AG10803 (cell line): ENCODE data around the gene FCN3.

ENCODE experiments used
- DNase-seq: peaks from one replicate; pipeline ENCODE4 v3.0.0; 2010; ENCODE audit warnings: low read depth
- H3K4me3 ChIP-seq: 2 replicates; pipeline ENCODE4 v1.5.1; 2011; ENCODE audit warnings: mild to moderate bottlenecking, low read length, control low read depth
- CTCF ChIP-seq: conservative IDR thresholded peaks from 2 replicates; pipeline ENCODE4 v1.5.1; 2011; ENCODE audit warnings: mild to moderate bottlenecking, low read length, control low read depth, inconsistent platforms

The FCN3 gene

GRCh38 chr1:27349784-27350662 lies 24.6 kb downstream of the FCN3 start:
- peak; percentile 55 for DNase-seq
- H3K4me3 ChIP-seq = peak overlapping the region; percentile 31
- no peak for TF ChIP-seq CTCF

GRCh38 chr1:27348861-27349783 lies 25.5 kb downstream of the FCN3 start:
- DNase-seq = no peak
- no peak for TF ChIP-seq CTCF
- peak overlapping the region; percentile 31 for H3K4me3 ChIP-seq

GRCh38 chr1:27346991-27347624 lies 27.5 kb downstream of the FCN3 start:
- H3K4me3 ChIP-seq = no peak overlapping the region
- DNase-seq = no peak
- TF ChIP-seq CTCF = no peak

- H3K4me3 ChIP-seq = no peak overlapping the region
- no peak for DNase-seq
- no peak for TF ChIP-seq CTCF
These were observed 28.3 kb downstream of the FCN3 start for GRCh38 chr1:27346357-27346756.

GRCh38 chr1:27345272-27345671 lies 29.4 kb downstream of the FCN3 start:
- TF ChIP-seq CTCF = no peak
- DNase-seq = no peak
- H3K4me3 ChIP-seq = no peak overlapping the region

- no peak overlapping the region for H3K4me3 ChIP-seq
- peak; percentile 20 for DNase-seq
- TF ChIP-seq CTCF = no peak
These were observed 31.0 kb downstream of the FCN3 start for GRCh38 chr1:27343639-27344025.
